ENCODE measurements around the gene CHAF1B. TPM values are rescaled to one million over a fixed set of nuclear protein-coding genes. Genes with fewer than 3 reads are reported as not detected.

The CHAF1B gene
- total and polyA plus RNA-seq, 2 donors (not counting 3 experiments of a cell fraction or from before 2014, with no cell fraction given), result 7.0 to 13.0 TPM

DNA sequence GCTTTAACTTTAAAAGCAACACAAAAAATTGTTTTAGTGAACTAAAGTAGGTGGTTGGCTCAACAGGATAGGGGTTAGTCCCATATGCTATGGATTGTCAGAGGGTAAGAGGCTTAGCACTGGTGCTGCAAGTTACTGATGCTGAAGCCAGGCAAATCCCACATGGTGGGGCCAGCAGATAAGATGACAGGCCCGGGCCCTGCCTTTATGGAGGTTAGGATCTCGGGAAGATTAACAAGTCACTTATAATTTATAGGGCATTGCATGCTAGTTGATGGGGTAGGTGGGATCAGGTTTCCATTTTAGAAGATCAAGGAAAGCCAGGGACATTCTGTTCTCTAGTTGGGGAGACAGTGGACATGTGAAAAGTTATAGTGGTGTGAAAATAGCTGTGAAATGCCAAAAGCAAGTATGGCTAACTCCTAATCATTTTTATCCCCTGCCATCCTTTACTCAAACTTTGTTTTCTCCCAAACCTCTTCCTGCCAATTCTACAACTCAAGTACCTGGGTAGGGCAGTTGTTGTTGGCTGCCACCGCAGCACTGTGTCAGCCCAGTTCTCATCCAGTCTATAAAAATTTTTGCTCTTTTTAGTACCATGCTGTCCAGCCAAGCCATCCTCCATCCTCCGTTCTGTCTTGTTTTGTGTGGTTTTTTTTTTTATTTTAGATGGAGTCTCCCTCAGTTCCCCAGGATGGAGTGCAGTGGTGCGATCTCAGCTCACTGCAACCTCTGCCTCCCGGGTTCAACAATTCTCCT lies 10.3 kb downstream of the CHAF1B start:
- intact Hi-C loops (cut with micrococcal nuclease) (no loop called here), dilution Hi-C loops (cut with MboI; ENCODE audit: extremely low pct_ligation_motif_present, low sequenced_read_pairs) (no loop called here)
- Histone ChIP-seq H3K36me3 (ENCODE audit: control insufficient read depth in 2 of 2, extremely low read depth in 1 of 2, insufficient read depth in 2 of 2, low read length in 2 of 2) (peaks cover 0 to 3% of the 10 kb centered on the region in 2 experiments), H4K20me1 (replicated peaks; ENCODE audit: control insufficient read depth, extremely low read depth, insufficient read depth, low read length) (no peaks in the 10 kb centered on the region), H3K27ac (ENCODE audit: insufficient read depth, low read depth, low read length) (no peak overlapping the region), H3K27me3 (ENCODE audit: control insufficient read depth in 2 of 2, insufficient read depth in 2 of 2, low read length in 2 of 2) (no peaks in the 10 kb centered on the region), H3K79me2 (ENCODE audit: control insufficient read depth, insufficient read depth, low read length) (no peaks in the 10 kb centered on the region), H3K4me1 (ENCODE audit: control insufficient read depth, extremely low read depth, insufficient read depth, low read length) (no peaks in the 10 kb centered on the region), H3K4me3 (replicated peaks in 1 of 3; ENCODE audit: insufficient read depth in 1 of 3, low read depth in 1 of 3, low read length in 3 of 3) (no peak overlapping the region), H3K4me2 (ENCODE audit: insufficient read depth, low read length) (no peak overlapping the region), H3K9me1 (replicated peaks; ENCODE audit: control insufficient read depth, extremely low read depth, insufficient read depth, low read length) (no peaks in the 10 kb centered on the region), H3K9me3 (replicated peaks; ENCODE audit: control insufficient read depth, insufficient read depth, low read length) (no peaks in the 10 kb centered on the region), H2AFZ (ENCODE audit: low read depth, low read length) (no peak overlapping the region), H3K9ac (replicated peaks; ENCODE audit: extremely low read depth, insufficient read depth, low read length) (no peak overlapping the region)
- FAIRE-seq (no peak), DNase-seq (ENCODE audit: low read depth, low spot score) (no peak)
- ChIA-PET POLR2A (no interaction called here), CTCF (interaction anchor here (0.6 kb wide), 1 partner anchor 691 kb away, joined by 4 read pairs; no protein-coding TSS in a partner anchor)
- TF ChIP-seq, protein P1, sequence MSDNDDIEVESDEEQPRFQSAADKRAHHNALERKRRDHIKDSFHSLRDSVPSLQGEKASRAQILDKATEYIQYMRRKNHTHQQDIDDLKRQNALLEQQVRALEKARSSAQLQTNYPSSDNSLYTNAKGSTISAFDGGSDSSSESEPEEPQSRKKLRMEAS (IDR thresholded peaks at IDR 0.05; ENCODE audit: insufficient read depth, insufficient read length), result no peak
- TF ChIP-seq CTCF (IDR thresholded peaks at IDR 0.05; ENCODE audit: extremely low read depth in 1 of 2, insufficient read depth in 1 of 2, low read depth in 1 of 2, low read length in 2 of 2) (no peak), MYC (IDR thresholded peaks at IDR 0.05; ENCODE audit: low read depth, low read length) (no peak), FOS (IDR thresholded peaks at IDR 0.05; ENCODE audit: borderline replicate concordance, insufficient read depth, low read length) (no peak), POLR2AphosphoS5 (IDR thresholded peaks at IDR 0.05; ENCODE audit: insufficient read depth, low read depth, low read length) (no peak), POLR2A (IDR thresholded peaks at IDR 0.05; ENCODE audit: low read depth, low read length) (no peak), GATA2 (IDR thresholded peaks at IDR 0.05; ENCODE audit: insufficient read depth, insufficient read length, low read depth, low read length) (no peak), EZH2 (IDR thresholded peaks at IDR 0.05; ENCODE audit: borderline replicate concordance, low read depth, low read length, severe bottlenecking) (no peak), JUN (IDR thresholded peaks at IDR 0.05; ENCODE audit: borderline replicate concordance, insufficient read depth, insufficient read length, low read depth) (no peak)
- no TSS peak for BruUV-seq (replicated peaks)
